ENCODE results near the gene GIPC3.
"Not testable (repeated sequence)": the region's sequence is repeated elsewhere in the genome, so short reads cannot be mapped to it uniquely, and the experiment has no call there.

Gene GIPC3

GRCh38 chr19:3620145-3620816 lies 35.0 kb downstream of the GIPC3 start:
- DNase-seq (ENCODE audit: insufficient read length, low spot score) (no peak), FAIRE-seq (no peak)
- TF ChIP-seq TAF1 (IDR thresholded peaks at IDR 0.05; ENCODE audit: low read depth, low read length) (no peak), POU2F2 (IDR thresholded peaks at IDR 0.05; ENCODE audit: low read depth, low read length) (no peak), SPI1 (IDR thresholded peaks at IDR 0.05; ENCODE audit: low read depth, low read length) (no peak), POLR2A (IDR thresholded peaks at IDR 0.05; ENCODE audit: low read depth, low read length) (no peak; the same call in 1 of the 2 replicates), PAX5 (IDR thresholded peaks at IDR 0.05; ENCODE audit: insufficient read depth, low read length, severe bottlenecking) (no peak), POLR2AphosphoS5 (IDR thresholded peaks at IDR 0.05; ENCODE audit: low read depth, low read length) (no peak)

- DNase-seq (ENCODE audit: insufficient read length, low spot score) (no peak), FAIRE-seq (no peak)
- TF ChIP-seq POLR2A (IDR thresholded peaks at IDR 0.05; ENCODE audit: low read depth, low read length): no peak
- no peak for TF ChIP-seq POU2F2 (IDR thresholded peaks at IDR 0.05; ENCODE audit: low read depth, low read length)
- TF ChIP-seq SPI1 (IDR thresholded peaks at IDR 0.05; ENCODE audit: low read depth, low read length): no peak
- no peak for TF ChIP-seq PAX5 (IDR thresholded peaks at IDR 0.05; ENCODE audit: insufficient read depth, low read length, severe bottlenecking)
- no peak for TF ChIP-seq POLR2AphosphoS5 (IDR thresholded peaks at IDR 0.05; ENCODE audit: low read depth, low read length)
- no peak for TF ChIP-seq TAF1 (IDR thresholded peaks at IDR 0.05; ENCODE audit: low read depth, low read length)
These were observed 35.7 kb downstream of the GIPC3 start for GRCh38 chr19:3620817-3621547.

- TF ChIP-seq SPI1 (IDR thresholded peaks at IDR 0.05; ENCODE audit: low read depth, low read length) (no peak), POLR2A (IDR thresholded peaks at IDR 0.05; ENCODE audit: low read depth, low read length) (no peak), POU2F2 (IDR thresholded peaks at IDR 0.05; ENCODE audit: low read depth, low read length) (no peak), POLR2AphosphoS5 (IDR thresholded peaks at IDR 0.05; ENCODE audit: low read depth, low read length) (no peak), PAX5 (IDR thresholded peaks at IDR 0.05; ENCODE audit: insufficient read depth, low read length, severe bottlenecking) (no peak), TAF1 (IDR thresholded peaks at IDR 0.05; ENCODE audit: low read depth, low read length) (no peak)
- no peak for FAIRE-seq
- no peak for DNase-seq (ENCODE audit: insufficient read length, low spot score)
These were observed 36.4 kb downstream of the GIPC3 start for GRCh38 chr19:3621689-3622088.

- DNase-seq (ENCODE audit: insufficient read length, low spot score) (no peak), FAIRE-seq (no peak)
- TF ChIP-seq POU2F2 (IDR thresholded peaks at IDR 0.05; ENCODE audit: low read depth, low read length) (no peak), POLR2A (IDR thresholded peaks at IDR 0.05; ENCODE audit: low read depth, low read length) (no peak), PAX5 (IDR thresholded peaks at IDR 0.05; ENCODE audit: insufficient read depth, low read length, severe bottlenecking) (no peak), POLR2AphosphoS5 (IDR thresholded peaks at IDR 0.05; ENCODE audit: low read depth, low read length) (no peak), TAF1 (IDR thresholded peaks at IDR 0.05; ENCODE audit: low read depth, low read length) (no peak), SPI1 (IDR thresholded peaks at IDR 0.05; ENCODE audit: low read depth, low read length) (no peak)
These were observed 36.9 kb downstream of the GIPC3 start for GRCh38 chr19:3622224-3622623.

GRCh38 chr19:3623716-3624115 lies 38.4 kb downstream of the GIPC3 start:
- no peak for DNase-seq (ENCODE audit: insufficient read length, low spot score)
- no peak for FAIRE-seq
- TF ChIP-seq TAF1 (IDR thresholded peaks at IDR 0.05; ENCODE audit: low read depth, low read length) (no peak), POU2F2 (IDR thresholded peaks at IDR 0.05; ENCODE audit: low read depth, low read length) (no peak), SPI1 (IDR thresholded peaks at IDR 0.05; ENCODE audit: low read depth, low read length) (no peak), POLR2AphosphoS5 (IDR thresholded peaks at IDR 0.05; ENCODE audit: low read depth, low read length) (no peak), POLR2A (IDR thresholded peaks at IDR 0.05; ENCODE audit: low read depth, low read length) (no peak), PAX5 (IDR thresholded peaks at IDR 0.05; ENCODE audit: insufficient read depth, low read length, severe bottlenecking) (no peak)

- peak; percentile 20 for FAIRE-seq
- no peak for DNase-seq (ENCODE audit: insufficient read length, low spot score)
- TF ChIP-seq SPI1 (IDR thresholded peaks at IDR 0.05; ENCODE audit: low read depth, low read length) (no peak), POU2F2 (IDR thresholded peaks at IDR 0.05; ENCODE audit: low read depth, low read length) (no peak), POLR2A (IDR thresholded peaks at IDR 0.05; ENCODE audit: low read depth, low read length) (no peak), TAF1 (IDR thresholded peaks at IDR 0.05; ENCODE audit: low read depth, low read length) (no peak), POLR2AphosphoS5 (IDR thresholded peaks at IDR 0.05; ENCODE audit: low read depth, low read length) (no peak), PAX5 (IDR thresholded peaks at IDR 0.05; ENCODE audit: insufficient read depth, low read length, severe bottlenecking) (no peak)
These were observed 40.8 kb downstream of the GIPC3 start for GRCh38 chr19:3625996-3626472.

- DNase-seq (ENCODE audit: insufficient read length, low spot score) (peak; percentile 100), FAIRE-seq (peak; percentile 99)
- TF ChIP-seq SPI1 (IDR thresholded peaks at IDR 0.05; ENCODE audit: low read depth, low read length) (peak; percentile 41; the same call in 1 of the 2 replicates), POU2F2 (IDR thresholded peaks at IDR 0.05; ENCODE audit: low read depth, low read length) (peak; percentile 62; the same call in 1 of the 2 replicates), POLR2A (IDR thresholded peaks at IDR 0.05; ENCODE audit: low read depth, low read length) (peak; percentile 89), POLR2AphosphoS5 (IDR thresholded peaks at IDR 0.05; ENCODE audit: low read depth, low read length) (peak; percentile 92), PAX5 (IDR thresholded peaks at IDR 0.05; ENCODE audit: insufficient read depth, low read length, severe bottlenecking) (peak; percentile 36), TAF1 (IDR thresholded peaks at IDR 0.05; ENCODE audit: low read depth, low read length) (peak; percentile 68)
These were observed 41.4 kb downstream of the GIPC3 start, which contains the start of gene CACTIN for GRCh38 chr19:3626473-3627350. CACTIN (minus strand) TSS chr19:3626790; CDS start chr19:3626762, 28 bp downstream.

GRCh38 chr19:3627351-3627723 lies 42.1 kb downstream of the GIPC3 start:
- DNase-seq (ENCODE audit: insufficient read length, low spot score): no peak
- no peak for FAIRE-seq
- TF ChIP-seq POU2F2 (IDR thresholded peaks at IDR 0.05; ENCODE audit: low read depth, low read length) (no peak), TAF1 (IDR thresholded peaks at IDR 0.05; ENCODE audit: low read depth, low read length) (no peak), POLR2A (IDR thresholded peaks at IDR 0.05; ENCODE audit: low read depth, low read length) (no peak), POLR2AphosphoS5 (IDR thresholded peaks at IDR 0.05; ENCODE audit: low read depth, low read length) (no peak), SPI1 (IDR thresholded peaks at IDR 0.05; ENCODE audit: low read depth, low read length) (no peak), PAX5 (IDR thresholded peaks at IDR 0.05; ENCODE audit: insufficient read depth, low read length, severe bottlenecking) (no peak)

- not testable (repeated sequence) for DNase-seq (ENCODE audit: insufficient read length, low spot score); FAIRE-seq
These were observed 43.5 kb downstream of the GIPC3 start for GRCh38 chr19:3628766-3629165.
